Thymus (tissue), 11 donors: ENCODE results near the gene FBXW2. TPM values are rescaled to one million over a fixed set of nuclear protein-coding genes. Genes with fewer than 3 reads are reported as not detected.
"Not testable (repeated sequence)": the region's sequence is repeated elsewhere in the genome, so short reads cannot be mapped to it uniquely, and the experiment has no call there.

Experiments
- DNase-seq, 9 donors: peaks; one replicate each; pipeline ENCODE4 v3.0.0-alpha.2; 2013; ENCODE audit warnings: low spot score in 9 of 9, low read depth in 6 of 9, missing footprints in 1 of 9
- H3K27ac ChIP-seq, 2 donors: one replicate each; pipeline ENCODE4 v1.5.1; 2013; ENCODE audit warnings: control low read depth in 1 of 2, low read depth in 1 of 2, low read length in 1 of 2, mild to moderate bottlenecking in 1 of 2, moderate library complexity in 1 of 2
- H3K27me3 ChIP-seq, 2 donors: one replicate each; pipeline ENCODE4 v1.5.1; 2013; ENCODE audit warnings: low read length in 1 of 2; ENCODE audit not compliant: control insufficient read depth in 2 of 2, insufficient read depth in 1 of 2
- H3K36me3 ChIP-seq, 2 donors: one replicate each; pipeline ENCODE4 v1.5.1; 2013; ENCODE audit warnings: low read length in 1 of 2, mild to moderate bottlenecking in 1 of 2, moderate library complexity in 1 of 2; ENCODE audit not compliant: control insufficient read depth in 2 of 2, insufficient read depth in 2 of 2
- H3K4me1 ChIP-seq, 2 donors: one replicate each; pipeline ENCODE4 v1.5.1; 2013; ENCODE audit warnings: low read length in 2 of 2; ENCODE audit not compliant: control insufficient read depth in 2 of 2, insufficient read depth in 2 of 2
- H3K4me3 ChIP-seq, 2 donors: one replicate each; pipeline ENCODE4 v1.5.1; 2013; ENCODE audit warnings: low read length in 2 of 2, control low read depth in 1 of 2, mild to moderate bottlenecking in 1 of 2
- H3K9me3 ChIP-seq, 2 donors: one replicate each; pipeline ENCODE4 v1.5.1; 2013; ENCODE audit warnings: low read length in 1 of 2, mild to moderate bottlenecking in 1 of 2; ENCODE audit not compliant: control insufficient read depth in 2 of 2, insufficient read depth in 1 of 2
- WGBS: extraction: QIAGEN DNeasy Blood & Tissue Kit; methylation state at CpG from one replicate; pipeline ENCODE4 v1.1.7; 2013; 5-methylcytosine and 5-hydroxymethylcytosine counted together
- polyA plus RNA-seq: library from polyadenylated mRNA; stranded (reverse); fragments of 200-250 nt; gene quantifications from one replicate; pipeline ENCODE4 v1.2.3, GENCODE V29; 2013
- total RNA-seq: library from RNA; stranded (reverse); fragments of 120-200 nt; gene quantifications from one replicate; pipeline ENCODE4 v1.2.4, GENCODE V29; 2013
- donor health status: healthy.

Gene FBXW2
- total and polyA plus RNA-seq, 2 donors, result 14.1 to 18.1 TPM

DNA sequence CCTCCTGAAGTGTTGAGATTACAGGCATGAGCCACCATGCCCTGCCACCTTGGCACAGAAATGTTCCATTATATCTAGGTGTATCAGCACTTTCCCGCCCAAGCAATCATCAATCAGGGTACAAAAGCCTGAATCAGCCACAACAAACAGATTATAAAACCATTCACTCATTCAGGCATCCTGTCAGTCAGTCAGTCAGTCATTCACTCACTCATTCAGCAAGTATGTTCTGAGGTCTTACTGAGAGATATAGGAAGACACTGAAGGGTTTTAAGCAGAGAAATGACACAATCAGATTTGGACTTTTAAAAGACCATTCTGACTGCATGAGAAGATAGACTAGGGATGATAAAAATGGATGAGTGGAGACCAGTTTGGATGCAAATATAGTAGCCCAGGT, 36.4 kb upstream of the FBXW2 start:
- Histone ChIP-seq H3K27me3 (no peaks in the 10 kb centered on the region), H3K4me1 (no peaks in the 10 kb centered on the region), H3K27ac (no peak overlapping the region), H3K36me3 (peaks cover 35 to 55% of the 10 kb centered on the region in 2 donors), H3K9me3 (no peaks in the 10 kb centered on the region), H3K4me3 (no peak overlapping the region)
- 96% methylated on average over 1 of the region's 1 CpG for WGBS
- no peak for DNase-seq

GRCh38 chr9:120820095-120820494, 26.9 kb upstream of the FBXW2 start:
- no peak for DNase-seq
- Histone ChIP-seq H3K4me3 (no peak overlapping the region), H3K9me3 (no peaks in the 10 kb centered on the region), H3K36me3 (peaks cover 23 to 66% of the 10 kb centered on the region in 2 donors), H3K27ac (no peak overlapping the region), H3K27me3 (no peaks in the 10 kb centered on the region), H3K4me1 (no peaks in the 10 kb centered on the region)
- 99% methylated on average over 4 of the region's 4 CpGs for WGBS

GRCh38 chr9:120818595-120818994, 25.4 kb upstream of the FBXW2 start:
- peaks cover 0 to 2% of the 10 kb centered on the region in 2 donors for H3K4me1 ChIP-seq
- H3K27ac ChIP-seq, result no peak overlapping the region
- WGBS, result 98% methylated on average over 1 of the region's 1 CpG

GRCh38 chr9:120815075-120815474, 21.9 kb upstream of the FBXW2 start:
- no peak for DNase-seq
- no peaks in the 10 kb centered on the region for H3K9me3 ChIP-seq
- peaks cover 0 to 2% of the 10 kb centered on the region in 2 donors for H3K4me1 ChIP-seq
- peaks cover 10 to 27% of the 10 kb centered on the region in 2 donors for H3K36me3 ChIP-seq
- no peaks in the 10 kb centered on the region for H3K27me3 ChIP-seq
- no peak overlapping the region for H3K4me3 ChIP-seq
- H3K27ac ChIP-seq, result no peak overlapping the region
- 94% methylated on average over 4 of the region's 4 CpGs for WGBS

More at GRCh38 chr9:120818595-120818994, 25.4 kb upstream of the FBXW2 start:
- DNase-seq, result no peak
- Histone ChIP-seq H3K27me3 (no peaks in the 10 kb centered on the region), H3K36me3 (peaks cover 18 to 55% of the 10 kb centered on the region in 2 donors), H3K4me3 (no peak overlapping the region), H3K9me3 (no peaks in the 10 kb centered on the region)

DNA sequence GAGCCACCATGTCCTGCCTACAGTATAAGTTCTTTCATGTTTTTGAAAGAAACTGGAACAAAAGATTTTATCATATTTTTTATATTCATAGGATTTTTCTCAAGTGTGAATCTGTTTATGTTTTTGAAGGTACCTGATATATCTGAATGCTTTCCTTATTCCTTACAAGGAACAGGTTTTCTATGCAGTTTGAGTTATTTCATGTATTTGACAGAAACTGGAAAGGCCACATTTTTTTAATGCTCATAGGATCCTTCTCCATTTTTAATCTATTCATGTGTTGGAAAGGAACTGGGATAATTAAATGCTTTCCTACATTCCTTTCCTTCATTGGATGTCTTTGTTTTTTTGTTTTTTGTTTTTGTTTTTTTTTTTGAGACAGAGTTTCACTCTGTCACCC, 15.7 kb upstream of the FBXW2 start:
- no peaks in the 10 kb centered on the region for H3K36me3 ChIP-seq
- peaks cover 0 to 12% of the 10 kb centered on the region in 2 donors for H3K9me3 ChIP-seq
- DNase-seq, result no peak
- no peak overlapping the region for H3K4me3 ChIP-seq
- H3K27ac ChIP-seq, result no peak overlapping the region
- H3K27me3 ChIP-seq, result no peaks in the 10 kb centered on the region
- H3K4me1 ChIP-seq, result no peaks in the 10 kb centered on the region

DNA sequence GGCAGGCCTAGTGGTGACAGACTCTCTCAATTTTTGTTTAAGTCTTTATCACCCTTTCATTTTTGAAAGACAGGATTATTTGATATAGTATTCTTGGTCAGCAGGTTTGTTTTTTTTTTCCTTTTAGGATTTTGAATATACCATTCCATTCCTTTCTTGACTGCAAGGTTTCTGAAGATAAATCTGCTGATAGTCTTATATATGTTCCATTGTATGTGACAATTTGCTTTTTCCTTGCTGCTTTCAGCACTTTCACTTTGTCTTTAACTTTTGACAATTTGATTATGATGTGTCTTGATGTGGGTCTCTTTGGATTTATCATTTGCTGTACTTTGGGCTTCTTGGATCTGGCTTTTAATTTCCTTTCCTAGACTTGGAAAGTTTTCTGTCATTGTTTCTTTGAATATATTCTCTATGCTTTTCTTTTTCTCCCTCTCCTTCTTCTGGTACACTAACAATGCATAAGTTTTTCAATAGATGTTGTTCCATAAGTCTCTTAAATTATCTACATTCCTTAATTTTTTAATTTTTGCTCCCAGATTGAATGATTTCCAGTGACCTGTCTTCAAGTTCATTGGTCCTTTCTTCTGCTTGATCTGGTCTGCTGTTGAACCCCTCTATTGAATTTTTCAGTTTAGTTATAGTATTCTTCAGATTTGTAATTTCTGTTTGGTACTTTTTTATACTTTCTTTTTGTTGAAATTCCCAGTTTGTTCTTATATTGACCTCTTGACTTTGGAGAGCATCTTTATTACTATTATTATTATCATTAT, 14.6 kb upstream of the FBXW2 start:
- H3K27ac ChIP-seq, result no peak overlapping the region
- H3K36me3 ChIP-seq, result no peaks in the 10 kb centered on the region
- H3K4me3 ChIP-seq, result no peak overlapping the region
- no peaks in the 10 kb centered on the region for H3K27me3 ChIP-seq
- H3K4me1 ChIP-seq, result no peaks in the 10 kb centered on the region
- H3K9me3 ChIP-seq, result peaks cover 0 to 12% of the 10 kb centered on the region in 2 donors
- no peak for DNase-seq

GRCh38 chr9:120804784-120805363, 11.7 kb upstream of the FBXW2 start:
- not testable (repeated sequence) for H3K36me3 ChIP-seq
- WGBS, result 94% methylated on average over 3 of the region's 3 CpGs

GRCh38 chr9:120801441-120801840, 8.2 kb upstream of the FBXW2 start:
- 96% methylated on average over 7 of the region's 7 CpGs for WGBS
- no peak overlapping the region for H3K27ac ChIP-seq

More at GRCh38 chr9:120804784-120805363, 11.7 kb upstream of the FBXW2 start:
- not testable (repeated sequence) for H3K27ac ChIP-seq, H3K27me3 ChIP-seq, H3K4me1 ChIP-seq, H3K4me3 ChIP-seq, DNase-seq
- peaks cover 0 to 12% of the 10 kb centered on the region in 2 donors for H3K9me3 ChIP-seq

DNA sequence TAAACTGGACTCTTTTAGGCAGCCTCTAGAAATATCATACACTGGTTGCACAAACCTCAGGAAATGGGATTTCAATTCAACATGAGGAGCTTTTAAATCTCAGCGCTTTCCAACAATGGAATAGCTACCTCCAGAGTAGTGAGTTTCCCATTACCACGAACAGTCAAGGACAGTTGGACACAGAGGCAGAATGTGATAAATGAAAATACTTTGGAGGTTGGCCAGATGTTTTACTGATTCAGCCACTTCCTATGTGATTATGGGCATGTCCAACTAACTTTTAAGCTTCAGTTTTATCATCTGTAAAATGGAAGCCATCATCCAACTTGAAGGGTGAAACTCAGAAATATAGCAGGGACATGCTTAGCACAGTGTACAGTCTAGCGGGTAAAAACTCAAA, 2.1 kb downstream of the FBXW2 start:
- peaks cover 7 to 33% of the 10 kb centered on the region in 2 donors for H3K36me3 ChIP-seq
- no peaks in the 10 kb centered on the region for H3K9me3 ChIP-seq
- WGBS, result 98% methylated on average over 3 of the region's 3 CpGs
- H3K4me3 ChIP-seq, result no peak overlapping the region
- DNase-seq, result no peak
- no peak overlapping the region for H3K27ac ChIP-seq
- H3K4me1 ChIP-seq, result peaks cover 16 to 18% of the 10 kb centered on the region in 2 donors
- H3K27me3 ChIP-seq, result no peaks in the 10 kb centered on the region

More at GRCh38 chr9:120801441-120801840, 8.2 kb upstream of the FBXW2 start:
- H3K4me1 ChIP-seq, result no peaks in the 10 kb centered on the region
- H3K9me3 ChIP-seq, result peaks cover 0 to 4% of the 10 kb centered on the region in 2 donors
- no peaks in the 10 kb centered on the region for H3K36me3 ChIP-seq
- DNase-seq, result no peak
- no peak overlapping the region for H3K4me3 ChIP-seq
- H3K27me3 ChIP-seq, result no peaks in the 10 kb centered on the region
